H1 (cell line): Measurements from ENCODE around the gene PRDX5.

ENCODE experiments used
- EP300 ChIP-seq, 2 experiments: IDR thresholded peaks; 1 replicate in 1 of 2; 2 replicates in 1 of 2; pipeline ENCODE4 v1.6.1; 2011 to 2012; ENCODE audit warnings: low read depth in 2 of 2, low read length in 2 of 2, mild to moderate bottlenecking in 2 of 2, borderline replicate concordance in 1 of 2, inconsistent platforms in 1 of 2, moderate library complexity in 1 of 2
- EZH2 ChIP-seq: fragments of 200-600 bp; sonication (generic); IDR thresholded peaks from 2 replicates; pipeline ENCODE4 v1.7.1; 2012; ENCODE audit warnings: low read depth, mild to moderate bottlenecking, moderate library complexity, low read length, inconsistent platforms; ENCODE audit not compliant: severe bottlenecking
- FOSL1 ChIP-seq: IDR thresholded peaks from 2 replicates; pipeline ENCODE4 v1.6.1; 2011; ENCODE audit warnings: mild to moderate bottlenecking, low read depth, low read length, moderate library complexity; ENCODE audit not compliant: insufficient read depth
- KDM4A ChIP-seq: IDR thresholded peaks from one replicate; pipeline ENCODE4 v1.7.1; 2012; ENCODE audit warnings: low read depth, mild to moderate bottlenecking, moderate library complexity, low read length, inconsistent platforms; ENCODE audit not compliant: severe bottlenecking
- RXRA ChIP-seq: IDR thresholded peaks from 2 replicates; pipeline ENCODE4 v1.6.1; 2011; ENCODE audit warnings: low read depth, mild to moderate bottlenecking, low read length, moderate library complexity; ENCODE audit not compliant: insufficient read depth
- SP1 ChIP-seq: IDR thresholded peaks from 2 replicates; pipeline ENCODE4 v1.6.1; 2011; ENCODE audit warnings: low read depth, low read length
- TAF1 ChIP-seq: IDR thresholded peaks from 2 replicates; pipeline ENCODE4 v1.6.1; 2011; ENCODE audit warnings: mild to moderate bottlenecking, low read depth, low read length
- TCF12 ChIP-seq: IDR thresholded peaks from 2 replicates; pipeline ENCODE4 v1.6.1; 2011; ENCODE audit warnings: low read depth, mild to moderate bottlenecking, low read length
- TF ChIP-seq, protein P1 (sequence below), 3 experiments: IDR thresholded peaks; 1 replicate in 2 of 3; 2 replicates in 1 of 3; pipeline versions ENCODE4 v1.5.1 to v1.6.1; 2011; ENCODE audit warnings: low read length in 3 of 3, mild to moderate bottlenecking in 3 of 3, inconsistent platforms in 2 of 3, low read depth in 1 of 3, moderate library complexity in 1 of 3; ENCODE audit not compliant: insufficient read depth in 1 of 3; ENCODE audit errors: control extremely low read depth in 1 of 3
- TF ChIP-seq, protein P2 (sequence below): IDR thresholded peaks from 2 replicates; pipeline ENCODE4 v1.6.1; 2011; ENCODE audit warnings: low read length, improper control_type of control experiment
- TF ChIP-seq, protein P3 (sequence below): IDR thresholded peaks from 2 replicates; pipeline ENCODE4 v1.6.1; 2012; ENCODE audit warnings: inconsistent platforms

DNA sequence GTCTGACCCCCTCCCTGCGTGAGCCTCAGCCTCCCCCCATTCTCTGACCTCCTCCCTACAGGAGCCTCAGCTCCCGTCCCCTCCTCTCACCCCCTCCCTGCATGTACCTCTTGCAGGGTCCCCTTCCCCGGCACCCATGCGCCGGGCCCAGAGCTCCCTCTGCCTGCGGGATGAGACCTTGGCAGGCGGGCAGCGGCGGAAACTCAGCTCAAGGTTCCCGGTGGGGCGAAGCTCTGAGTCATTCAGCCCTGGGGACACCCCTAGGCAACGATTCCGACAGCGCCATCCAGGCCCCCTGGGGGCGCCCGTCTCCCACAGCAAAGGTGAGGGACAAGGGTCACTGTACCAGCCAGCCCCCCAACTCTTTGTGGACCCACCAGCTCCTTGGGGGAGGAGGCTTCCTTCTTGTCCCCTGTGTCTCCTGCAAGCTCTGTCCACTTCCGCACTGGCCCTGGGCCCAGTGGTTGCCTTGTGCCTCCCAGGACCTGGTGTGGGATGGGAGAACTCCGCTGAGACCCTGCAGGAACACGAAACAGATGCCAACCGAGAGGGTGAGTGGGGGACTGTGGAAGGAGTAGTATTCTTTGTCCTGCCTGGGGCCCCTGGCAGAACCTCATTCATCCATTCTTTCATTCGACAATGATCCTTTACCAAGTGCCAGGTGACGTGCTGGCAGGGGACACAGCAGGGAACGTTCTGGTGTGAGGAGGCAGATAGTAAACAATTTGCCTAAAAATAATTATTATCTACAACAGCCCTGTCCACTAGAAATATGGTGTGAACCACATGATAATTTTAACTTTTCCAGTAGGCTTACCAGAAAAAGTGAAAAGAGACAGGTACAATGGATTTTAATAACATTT lies 37.4 kb downstream of the PRDX5 start:
- TF ChIP-seq, protein P1, sequence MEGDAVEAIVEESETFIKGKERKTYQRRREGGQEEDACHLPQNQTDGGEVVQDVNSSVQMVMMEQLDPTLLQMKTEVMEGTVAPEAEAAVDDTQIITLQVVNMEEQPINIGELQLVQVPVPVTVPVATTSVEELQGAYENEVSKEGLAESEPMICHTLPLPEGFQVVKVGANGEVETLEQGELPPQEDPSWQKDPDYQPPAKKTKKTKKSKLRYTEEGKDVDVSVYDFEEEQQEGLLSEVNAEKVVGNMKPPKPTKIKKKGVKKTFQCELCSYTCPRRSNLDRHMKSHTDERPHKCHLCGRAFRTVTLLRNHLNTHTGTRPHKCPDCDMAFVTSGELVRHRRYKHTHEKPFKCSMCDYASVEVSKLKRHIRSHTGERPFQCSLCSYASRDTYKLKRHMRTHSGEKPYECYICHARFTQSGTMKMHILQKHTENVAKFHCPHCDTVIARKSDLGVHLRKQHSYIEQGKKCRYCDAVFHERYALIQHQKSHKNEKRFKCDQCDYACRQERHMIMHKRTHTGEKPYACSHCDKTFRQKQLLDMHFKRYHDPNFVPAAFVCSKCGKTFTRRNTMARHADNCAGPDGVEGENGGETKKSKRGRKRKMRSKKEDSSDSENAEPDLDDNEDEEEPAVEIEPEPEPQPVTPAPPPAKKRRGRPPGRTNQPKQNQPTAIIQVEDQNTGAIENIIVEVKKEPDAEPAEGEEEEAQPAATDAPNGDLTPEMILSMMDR (IDR thresholded peaks at IDR 0.05; ENCODE audit: control extremely low read depth in 1 of 3, insufficient read depth in 1 of 3, low read depth in 1 of 3, low read length in 3 of 3), result peak in 2 of 3 experiments; percentile 86 to 91; a peak in 3 of 4 replicates
- TF ChIP-seq TAF1, result no peak
- TF ChIP-seq EP300 (IDR thresholded peaks at IDR 0.05; ENCODE audit: borderline replicate concordance in 1 of 2, low read depth in 2 of 2, low read length in 2 of 2), result no peak
- TF ChIP-seq RXRA, result no peak
- no peak for TF ChIP-seq SP1
- no peak for TF ChIP-seq FOSL1
- no peak for TF ChIP-seq TCF12
- TF ChIP-seq, protein P2, sequence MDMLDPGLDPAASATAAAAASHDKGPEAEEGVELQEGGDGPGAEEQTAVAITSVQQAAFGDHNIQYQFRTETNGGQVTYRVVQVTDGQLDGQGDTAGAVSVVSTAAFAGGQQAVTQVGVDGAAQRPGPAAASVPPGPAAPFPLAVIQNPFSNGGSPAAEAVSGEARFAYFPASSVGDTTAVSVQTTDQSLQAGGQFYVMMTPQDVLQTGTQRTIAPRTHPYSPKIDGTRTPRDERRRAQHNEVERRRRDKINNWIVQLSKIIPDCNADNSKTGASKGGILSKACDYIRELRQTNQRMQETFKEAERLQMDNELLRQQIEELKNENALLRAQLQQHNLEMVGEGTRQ, result no peak
- no peak for TF ChIP-seq EZH2
- TF ChIP-seq, protein P3, sequence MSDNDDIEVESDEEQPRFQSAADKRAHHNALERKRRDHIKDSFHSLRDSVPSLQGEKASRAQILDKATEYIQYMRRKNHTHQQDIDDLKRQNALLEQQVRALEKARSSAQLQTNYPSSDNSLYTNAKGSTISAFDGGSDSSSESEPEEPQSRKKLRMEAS, result peak; percentile 68
- TF ChIP-seq KDM4A, result no peak
